ENCODE data around the gene SNX32.
A peak's percentile ranks its signal among the peaks of the same experiment; 100 is the strongest.
"Not testable (repeated sequence)": the region's sequence is repeated elsewhere in the genome, so short reads cannot be mapped to it uniquely, and the experiment has no call there.

SNX32 gene

GRCh38 chr11:65883058-65883761 is 49.4 kb downstream of the SNX32 start:
- no peak for DNase-seq (ENCODE audit: low read depth in 2 of 3, low spot score in 1 of 3)

- DNase-seq (ENCODE audit: low read depth in 2 of 3, low spot score in 1 of 3): no peak
Measured at GRCh38 chr11:65883786-65884715, 50.3 kb downstream of the SNX32 start.

GRCh38 chr11:65884716-65885092 is 50.9 kb downstream of the SNX32 start:
- DNase-seq (ENCODE audit: low read depth in 2 of 3, low spot score in 1 of 3): peak; percentile 59 to 78 (median 75)

- DNase-seq (ENCODE audit: low read depth in 2 of 3, low spot score in 1 of 3): no peak
Measured at GRCh38 chr11:65885231-65885630, 51.5 kb downstream of the SNX32 start.

GRCh38 chr11:65885808-65886536 is 52.2 kb downstream of the SNX32 start:
- no peak for DNase-seq (ENCODE audit: low read depth in 2 of 3, low spot score in 1 of 3)

GRCh38 chr11:65886826-65887722 is 53.3 kb downstream of the SNX32 start:
- DNase-seq (ENCODE audit: low read depth in 2 of 3, low spot score in 1 of 3): no peak

- no peak for DNase-seq (ENCODE audit: low read depth in 2 of 3, low spot score in 1 of 3)
Measured at GRCh38 chr11:65887723-65888162, 54.0 kb downstream of the SNX32 start.

- DNase-seq (ENCODE audit: low read depth in 2 of 3, low spot score in 1 of 3): peak; percentile 92 to 97 (median 95)
Measured at GRCh38 chr11:65888163-65888814, 54.5 kb downstream of the SNX32 start, which contains the start of gene FIBP. FIBP (minus strand) TSS chr11:65888471; CDS start chr11:65888418, 53 bp downstream.

GRCh38 chr11:65890324-65891218 is 56.8 kb downstream of the SNX32 start, which contains the start of gene CCDC85B:
CCDC85B (plus strand) TSS chr11:65890673; CDS start chr11:65890784, 111 bp downstream.
- peak; percentile 96 to 98 (median 97) for DNase-seq (ENCODE audit: low read depth in 2 of 3, low spot score in 1 of 3)

GRCh38 chr11:65891219-65892136 is 57.7 kb downstream of the SNX32 start:
- DNase-seq (ENCODE audit: low read depth in 2 of 3, low spot score in 1 of 3): no peak

GRCh38 chr11:65892137-65892540 is 58.4 kb downstream of the SNX32 start:
- not testable (repeated sequence) for DNase-seq (ENCODE audit: low read depth in 2 of 3, low spot score in 1 of 3)

- DNase-seq (ENCODE audit: low read depth in 2 of 3, low spot score in 1 of 3): no peak
Measured at GRCh38 chr11:65892661-65893317, 59.0 kb downstream of the SNX32 start.

- no peak for DNase-seq (ENCODE audit: low read depth in 2 of 3, low spot score in 1 of 3)
Measured at GRCh38 chr11:65894034-65894591, 60.4 kb downstream of the SNX32 start.

GRCh38 chr11:65895482-65895981 is 61.8 kb downstream of the SNX32 start:
- DNase-seq (ENCODE audit: low read depth in 2 of 3, low spot score in 1 of 3): no peak

GRCh38 chr11:65896034-65896999 is 62.6 kb downstream of the SNX32 start:
- no peak for DNase-seq (ENCODE audit: low read depth in 2 of 3, low spot score in 1 of 3)
